Activated CD4-positive, alpha-beta T cell treated with anti-CD3 and anti-CD28 coated beads for 24 hours (primary cell): Measurements from ENCODE around the gene ZNF638.

Experiments
- DNase-seq, 2 donors: peaks; one replicate each; pipeline ENCODE4 v3.0.0-alpha.2; 2020; ENCODE audit warnings: low read depth in 2 of 2

The ZNF638 gene

DNA sequence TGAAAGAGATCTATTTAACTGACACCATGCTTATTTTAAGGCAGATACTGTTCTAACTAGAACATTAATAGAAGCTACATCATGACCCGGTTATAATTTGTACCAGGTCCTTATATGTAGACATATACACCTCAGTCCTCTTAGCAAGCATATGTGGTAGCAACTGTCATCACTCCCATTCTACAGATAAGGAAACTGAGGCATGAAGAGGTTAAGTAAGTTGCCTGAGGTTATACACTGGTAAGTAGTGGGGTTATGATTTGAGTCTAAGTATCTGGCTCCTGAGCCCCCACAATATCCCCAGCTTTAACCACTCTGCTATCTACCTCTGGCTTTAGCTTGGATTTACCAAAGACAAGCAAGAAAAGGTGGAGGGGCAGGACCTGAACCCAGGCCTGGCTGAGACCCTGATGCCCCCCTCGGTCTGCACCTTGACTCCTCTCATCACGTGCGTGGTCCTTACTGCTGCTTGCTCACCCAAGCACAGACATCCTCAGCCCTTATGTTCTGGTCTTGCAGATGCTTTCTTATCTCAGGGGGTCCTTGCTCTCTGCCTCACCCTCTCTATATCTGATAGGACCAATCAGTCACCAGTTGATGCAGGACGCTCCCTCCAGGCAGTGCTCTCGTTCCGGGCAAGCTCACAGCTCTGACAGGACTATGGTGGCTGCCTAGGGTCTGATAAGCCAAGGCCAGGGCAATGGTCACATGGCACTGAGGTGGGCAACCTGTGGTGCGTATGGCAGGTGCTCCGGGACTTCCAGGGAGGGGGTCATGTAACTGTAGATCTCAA lies 125.7 kb downstream of the ZNF638 start:
- DNase-seq = no peak

DNA sequence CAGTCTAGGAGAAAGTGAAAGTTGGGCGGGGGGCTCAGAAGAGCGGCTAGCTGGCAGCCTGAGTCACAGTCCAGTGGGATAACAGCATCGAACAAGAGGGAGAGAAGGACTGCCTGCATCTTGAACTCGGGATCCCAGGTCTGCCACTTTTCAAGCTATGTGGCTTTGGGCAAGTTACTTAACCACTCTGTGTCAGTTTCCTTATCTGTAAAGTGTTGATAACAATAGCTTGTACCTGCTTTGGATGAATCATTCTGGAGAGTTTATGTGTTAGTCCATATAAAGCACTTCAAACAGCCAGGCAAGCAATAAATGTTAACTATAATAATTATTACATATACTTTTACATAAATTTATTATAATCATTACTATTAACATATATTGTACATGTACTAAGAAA lies 126.3 kb downstream of the ZNF638 start:
- no peak for DNase-seq

DNA sequence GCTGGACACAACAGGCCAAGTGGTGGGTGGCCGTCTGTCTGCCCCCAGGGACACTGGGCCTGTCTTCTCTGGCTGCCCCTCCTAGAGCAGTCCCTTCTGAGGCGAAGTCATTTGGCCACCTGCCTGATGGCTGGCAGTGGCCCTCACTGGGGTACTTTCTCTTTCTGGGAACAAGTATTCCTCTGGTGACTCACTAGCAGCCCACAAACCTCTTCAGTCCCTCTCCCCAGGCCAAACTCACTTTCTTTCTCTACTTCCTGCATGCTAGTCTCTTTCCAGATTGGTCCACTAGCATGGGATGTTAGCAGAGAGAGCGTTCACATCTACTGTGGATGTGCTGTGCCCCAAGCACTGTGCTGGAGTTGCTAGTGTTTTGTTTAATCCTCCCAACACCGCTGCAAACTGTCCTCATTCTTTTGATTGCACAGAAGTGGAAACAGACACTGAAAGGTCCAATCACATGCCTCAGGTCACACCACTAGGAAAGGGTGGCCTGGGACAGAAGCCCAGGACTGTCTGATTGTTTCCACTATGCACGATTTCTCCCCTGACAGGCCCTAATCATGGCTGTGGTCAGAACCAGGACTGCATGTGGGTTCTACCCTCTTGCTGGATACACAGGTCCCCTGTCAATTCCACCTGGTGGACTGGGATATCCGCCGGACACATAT lies 127.0 kb downstream of the ZNF638 start:
- DNase-seq = no peak

DNA sequence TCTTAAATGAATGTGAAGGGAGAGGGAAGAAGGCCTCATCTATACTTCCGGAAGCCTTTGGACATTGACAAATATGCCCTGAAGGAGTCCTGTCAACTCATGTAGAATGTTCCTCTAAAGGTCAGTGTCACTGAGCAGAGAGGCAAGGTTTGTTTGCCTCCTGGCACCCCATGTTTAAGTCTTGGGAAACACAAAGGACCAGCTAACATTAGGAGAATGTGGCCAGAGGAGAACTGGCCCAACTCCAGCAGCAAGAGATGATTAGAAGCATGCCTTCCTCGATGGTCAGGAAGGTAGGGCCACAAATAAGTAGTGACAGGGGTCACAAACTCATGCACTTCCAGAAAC lies 127.5 kb downstream of the ZNF638 start:
- no peak for DNase-seq

DNA sequence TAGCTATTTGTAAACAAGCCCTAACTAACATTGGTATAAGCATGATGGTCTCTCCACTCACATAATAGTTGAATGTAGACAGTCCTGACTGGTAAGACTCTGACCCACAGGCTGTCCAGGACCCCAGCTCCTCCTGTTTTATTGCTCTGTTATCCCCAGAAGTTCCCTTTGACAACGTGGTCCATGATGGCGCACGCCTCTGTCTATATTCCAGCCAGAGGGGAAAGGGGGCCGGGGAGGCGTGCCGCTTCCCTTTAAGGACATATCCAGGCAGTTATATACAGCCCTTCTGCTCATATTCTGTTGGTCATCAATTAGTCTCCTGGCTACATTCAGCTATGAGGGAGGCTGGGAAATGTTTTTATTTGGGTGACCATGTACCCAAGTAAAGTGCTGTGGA lies 128.5 kb downstream of the ZNF638 start:
- DNase-seq = no peak

DNA sequence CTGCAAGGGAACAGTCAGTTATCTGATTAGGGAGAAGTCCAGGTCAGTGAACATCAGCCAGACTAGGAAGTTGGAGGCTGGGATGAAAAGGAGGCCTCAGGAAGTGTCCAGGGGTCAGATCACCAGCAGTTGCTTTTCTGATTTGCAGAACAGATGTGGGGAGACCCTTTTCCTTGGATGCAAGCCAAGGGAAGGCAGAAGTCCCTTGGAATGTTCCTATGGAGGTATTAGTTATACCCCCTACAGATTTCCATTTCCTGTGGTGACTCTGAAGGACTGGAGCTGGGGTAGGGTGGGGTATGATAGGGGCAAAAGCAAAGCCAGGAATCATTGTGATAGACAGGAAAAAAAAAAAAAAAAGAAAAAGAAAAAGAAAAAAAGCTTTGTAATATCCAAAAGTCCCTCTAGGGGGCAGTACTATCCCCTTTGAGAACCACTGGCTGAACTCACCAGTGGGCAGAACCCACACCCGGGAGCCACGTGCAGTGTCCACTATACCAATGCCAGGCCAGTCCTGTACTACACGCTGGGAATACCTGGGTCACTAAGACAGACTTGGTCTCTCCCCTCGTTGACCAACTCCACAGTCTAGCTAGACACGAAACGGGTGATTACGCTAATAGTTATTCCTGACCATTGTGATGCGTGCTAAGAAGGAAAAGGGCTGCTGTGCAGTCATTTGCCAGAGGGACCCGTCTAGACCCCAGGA lies 129.2 kb downstream of the ZNF638 start:
- DNase-seq = no peak

DNA sequence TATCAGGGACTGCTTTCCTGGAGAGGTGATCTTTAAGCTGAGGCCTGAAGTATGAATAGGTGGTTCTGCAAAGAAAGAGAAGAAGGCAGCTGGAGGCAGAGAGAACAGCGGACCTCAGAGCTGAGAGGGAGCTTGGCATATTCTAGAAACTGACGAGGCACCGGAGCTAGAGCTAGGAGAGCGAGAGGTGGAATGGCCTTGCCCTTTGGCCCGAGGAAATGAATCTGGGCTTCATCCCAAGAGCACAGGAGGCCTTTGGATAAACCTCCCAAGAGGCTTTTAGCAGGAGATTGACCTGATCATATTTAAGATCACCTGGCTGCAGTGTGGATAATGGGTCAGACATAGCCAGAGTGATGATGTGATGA lies 129.7 kb downstream of the ZNF638 start:
- DNase-seq = no peak

DNA sequence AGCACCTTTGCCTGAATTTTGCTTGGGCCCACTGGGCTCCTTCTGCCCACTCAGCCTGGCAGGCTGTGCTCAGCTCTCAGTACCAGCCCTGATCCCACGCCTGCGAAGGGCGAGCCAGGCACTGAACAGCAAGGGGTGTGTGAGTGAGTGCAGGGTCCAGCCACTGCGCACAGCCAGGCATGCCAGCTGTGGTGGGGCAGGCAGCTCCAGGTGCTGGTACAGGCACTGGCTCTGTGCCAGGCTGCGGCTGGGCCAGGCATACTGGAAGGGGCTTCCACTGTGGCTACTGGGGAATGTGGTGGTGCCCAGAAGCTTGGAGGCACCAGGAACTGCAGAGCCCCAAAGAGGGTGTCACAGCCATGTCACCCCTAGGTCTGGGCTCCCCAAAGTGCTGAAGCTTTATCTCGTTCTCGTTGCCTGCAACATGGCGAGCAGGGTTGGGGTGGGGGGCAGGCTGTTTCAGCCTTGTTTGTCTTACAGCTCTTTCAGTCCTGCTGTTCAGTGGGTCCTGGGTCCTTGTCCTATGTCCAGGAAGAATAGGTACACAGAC lies 130.5 kb downstream of the ZNF638 start:
- no peak for DNase-seq

DNA sequence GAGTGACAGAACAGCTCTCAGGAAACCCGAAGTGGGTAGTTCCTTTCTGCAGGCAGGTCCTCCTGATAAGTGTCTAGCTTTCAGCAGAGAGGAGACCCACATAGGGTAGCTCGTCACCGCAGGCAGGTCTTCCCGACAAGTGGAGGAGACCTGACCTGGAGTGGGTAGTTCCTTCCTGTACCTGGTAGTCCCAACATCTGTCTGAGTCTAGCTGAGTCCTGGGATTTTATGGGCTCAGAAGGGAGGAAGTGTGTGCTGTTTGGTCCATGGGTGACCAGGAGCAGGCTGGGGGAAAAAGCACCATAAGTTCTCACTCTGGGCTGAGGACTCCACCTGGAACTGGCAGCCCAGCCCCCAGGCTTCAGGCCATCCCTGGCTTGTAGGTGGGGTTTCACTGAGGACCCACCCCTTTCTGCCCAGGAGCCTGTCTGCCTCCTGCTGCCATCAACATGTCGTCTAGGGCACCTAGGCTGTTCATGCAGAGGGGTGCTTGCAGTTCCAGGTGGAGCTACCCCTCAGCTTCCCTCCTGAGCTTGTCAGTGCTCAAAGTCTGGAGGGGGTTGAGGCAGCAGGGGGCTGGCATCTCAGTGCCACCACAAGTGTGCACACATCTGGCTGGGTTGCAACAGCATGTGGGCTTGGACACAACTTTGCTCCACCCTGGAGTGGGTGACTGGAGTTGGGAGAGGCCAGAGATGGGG lies 131.2 kb downstream of the ZNF638 start:
- no peak for DNase-seq

DNA sequence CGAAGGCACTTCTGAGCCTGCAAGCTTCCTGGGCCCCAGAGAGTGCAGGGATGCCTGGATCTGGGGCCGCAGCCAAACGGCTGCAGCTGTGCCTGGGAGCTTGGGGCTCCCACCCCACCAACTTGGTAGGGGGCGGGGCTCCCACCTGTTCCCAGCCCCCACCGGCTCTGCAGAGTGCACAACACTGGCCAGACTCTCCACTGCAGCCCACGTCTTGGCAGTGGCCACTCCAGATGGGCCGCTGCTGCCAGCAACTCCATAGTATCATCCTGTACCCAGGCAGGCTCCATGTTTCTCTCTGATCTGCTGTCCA lies 131.7 kb downstream of the ZNF638 start:
- DNase-seq = no peak

DNA sequence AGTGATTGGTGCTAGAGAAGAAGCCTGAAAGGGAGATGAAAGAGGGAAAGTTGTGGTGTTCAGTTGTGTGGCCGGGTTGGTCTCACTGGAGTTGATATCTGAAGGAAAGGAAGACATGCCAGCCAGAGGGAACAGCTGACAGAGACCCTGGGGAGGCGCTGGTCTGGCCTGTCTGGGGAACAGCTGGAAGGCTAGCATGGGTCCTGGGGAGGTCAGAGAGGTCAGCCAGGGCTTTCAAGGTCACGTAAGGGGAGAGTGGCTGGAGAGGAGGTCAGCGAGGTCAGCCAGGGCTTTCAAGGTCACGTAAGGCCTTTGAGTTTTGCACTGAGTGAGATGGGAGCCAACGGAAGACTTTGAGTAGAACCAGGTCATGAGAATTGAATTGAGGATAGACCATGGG lies 132.8 kb downstream of the ZNF638 start:
- no peak for DNase-seq

DNA sequence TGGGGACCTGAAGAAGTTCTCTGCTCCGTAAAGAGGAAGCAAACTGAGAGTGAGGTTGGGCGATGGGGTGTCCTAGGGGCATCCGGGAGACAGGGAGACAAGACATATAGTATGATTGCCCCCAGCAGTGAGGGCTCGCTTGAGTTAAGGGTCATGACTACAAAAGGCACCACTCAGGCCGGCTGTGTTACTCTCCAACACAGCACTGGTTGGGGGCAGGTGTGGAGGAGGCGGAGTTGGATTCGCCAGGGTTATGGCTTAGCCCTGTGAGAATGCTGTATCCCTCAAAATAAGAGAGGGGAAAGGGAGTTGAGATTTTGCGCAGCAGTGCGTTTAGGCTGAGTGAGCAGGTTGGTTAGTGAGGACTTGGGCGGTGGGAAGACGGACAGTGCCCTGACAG lies 133.8 kb downstream of the ZNF638 start:
- DNase-seq = no peak

DNA sequence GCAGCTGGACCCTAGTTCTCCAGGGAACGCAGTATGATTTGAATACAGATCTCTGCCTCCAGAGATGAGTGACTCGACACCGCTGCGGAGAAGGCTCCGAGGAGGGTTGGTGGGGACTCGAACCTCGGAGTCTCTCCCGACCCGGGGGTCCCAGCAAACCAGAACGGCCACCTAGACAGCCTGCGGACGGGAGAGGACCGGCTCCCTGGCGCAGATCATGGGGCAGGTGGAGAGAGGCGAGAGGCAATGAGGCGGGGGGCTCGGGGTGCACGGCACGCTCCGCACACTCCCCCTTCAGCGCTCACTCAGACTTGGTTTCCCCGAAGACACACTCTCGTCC lies 134.3 kb downstream of the ZNF638 start:
- DNase-seq = no peak

DNA sequence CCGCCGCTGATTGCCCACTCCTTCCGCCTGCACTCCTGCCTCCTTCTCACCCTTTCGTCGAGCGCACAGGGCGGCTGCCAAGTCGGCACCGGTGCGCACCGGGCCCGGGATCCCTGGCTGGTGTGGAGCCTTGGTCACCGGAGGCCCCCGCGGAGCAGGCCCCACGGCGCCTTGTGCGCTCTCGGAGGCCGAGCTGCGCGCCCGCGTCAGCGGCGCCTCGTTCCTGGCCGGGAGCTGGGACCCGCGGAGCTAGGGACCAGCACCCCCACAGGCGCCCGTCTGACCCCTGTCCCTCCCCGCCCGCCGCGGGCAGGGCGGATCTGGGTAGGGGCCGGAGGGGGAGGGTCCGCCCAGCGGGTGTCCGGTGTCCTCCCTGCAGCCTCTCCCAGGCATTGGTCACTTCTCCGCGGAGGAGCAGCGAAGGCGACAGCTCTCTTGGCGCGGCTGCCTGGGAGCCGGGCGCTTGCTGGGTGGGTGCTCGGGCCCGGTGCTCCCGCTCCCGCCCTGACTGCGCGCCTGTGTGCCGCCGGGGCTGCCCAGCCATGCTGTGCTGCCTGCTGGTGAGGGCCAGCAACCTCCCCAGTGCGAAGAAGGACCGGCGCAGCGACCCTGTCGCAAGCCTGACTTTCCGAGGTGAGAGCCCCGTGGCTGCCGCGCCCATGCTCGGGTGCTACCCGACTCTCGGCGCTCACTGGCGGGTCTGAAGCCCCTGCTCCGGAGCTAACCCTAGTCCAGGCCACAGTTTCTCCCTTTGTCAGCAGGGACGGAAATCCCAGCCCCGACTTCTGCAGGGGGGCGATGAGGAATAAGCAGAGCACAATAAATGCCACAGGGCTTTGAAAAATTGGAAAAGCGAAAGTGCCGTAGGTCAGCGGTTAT lies 135.0 kb downstream of the ZNF638 start:
- DNase-seq = no peak

DNA sequence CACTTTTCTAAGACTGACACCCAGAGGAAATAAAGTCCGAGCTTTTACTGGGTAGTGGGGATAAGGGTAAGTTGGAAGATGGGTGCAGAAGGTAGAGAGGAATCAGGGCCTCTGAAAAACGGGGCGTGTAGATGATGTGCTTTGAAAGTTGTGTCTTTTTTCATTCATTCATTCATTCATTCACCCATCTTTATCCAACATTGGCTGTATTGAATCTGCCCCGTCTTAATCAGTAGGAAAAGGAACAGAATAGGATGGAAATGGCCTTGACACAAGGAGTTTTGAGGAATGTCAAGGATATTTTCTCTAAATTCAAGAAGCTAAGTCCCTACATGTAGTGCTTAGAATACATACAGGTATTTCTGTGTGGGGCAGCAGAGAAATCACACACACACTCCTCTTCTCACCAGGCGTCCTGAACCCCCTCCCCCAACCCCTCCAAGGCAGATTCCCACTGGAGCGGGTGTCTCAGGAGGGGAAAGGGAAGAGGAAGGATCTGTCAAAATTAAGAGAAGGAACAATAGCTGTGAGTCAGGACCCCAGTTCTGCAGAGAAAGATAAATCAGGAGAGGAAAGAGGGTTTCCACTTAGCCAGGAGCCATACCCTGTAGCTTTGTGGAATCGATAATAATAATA lies 135.7 kb downstream of the ZNF638 start:
- DNase-seq = no peak

DNA sequence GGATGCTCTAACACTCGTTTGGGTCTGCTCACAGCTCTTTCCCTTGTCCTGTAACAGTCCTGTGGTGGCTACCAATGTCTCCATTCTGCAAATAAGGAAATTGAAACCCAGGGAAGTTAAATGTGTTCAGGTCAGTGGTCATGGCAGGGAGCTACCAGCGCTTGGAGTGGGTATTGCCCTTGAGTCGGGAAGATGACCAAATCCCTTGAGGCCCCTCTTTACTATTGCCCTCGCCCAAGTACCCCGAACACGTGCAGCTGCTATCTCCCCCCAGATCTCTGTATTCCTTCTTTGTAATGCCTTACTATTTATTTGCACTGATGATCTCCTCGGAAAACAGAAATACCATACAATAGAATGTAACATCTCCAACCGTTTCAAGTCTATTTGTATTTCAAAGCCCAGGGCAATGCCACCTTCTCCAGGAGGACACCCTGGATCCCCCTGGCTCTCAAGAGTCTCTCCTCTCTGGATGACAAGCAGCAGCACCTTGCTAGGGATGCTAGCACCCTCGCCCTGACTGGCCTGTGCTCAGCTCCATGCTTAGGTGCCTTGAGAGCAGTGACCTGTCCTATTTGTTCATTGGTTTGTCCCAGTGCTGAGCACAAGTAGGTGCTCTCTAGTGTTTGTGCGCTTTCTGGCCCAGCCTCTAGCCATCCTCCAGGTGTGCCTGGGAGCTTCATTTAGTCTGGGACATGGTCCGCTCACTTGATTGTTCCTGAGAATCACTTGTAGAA lies 136.9 kb downstream of the ZNF638 start:
- no peak for DNase-seq

DNA sequence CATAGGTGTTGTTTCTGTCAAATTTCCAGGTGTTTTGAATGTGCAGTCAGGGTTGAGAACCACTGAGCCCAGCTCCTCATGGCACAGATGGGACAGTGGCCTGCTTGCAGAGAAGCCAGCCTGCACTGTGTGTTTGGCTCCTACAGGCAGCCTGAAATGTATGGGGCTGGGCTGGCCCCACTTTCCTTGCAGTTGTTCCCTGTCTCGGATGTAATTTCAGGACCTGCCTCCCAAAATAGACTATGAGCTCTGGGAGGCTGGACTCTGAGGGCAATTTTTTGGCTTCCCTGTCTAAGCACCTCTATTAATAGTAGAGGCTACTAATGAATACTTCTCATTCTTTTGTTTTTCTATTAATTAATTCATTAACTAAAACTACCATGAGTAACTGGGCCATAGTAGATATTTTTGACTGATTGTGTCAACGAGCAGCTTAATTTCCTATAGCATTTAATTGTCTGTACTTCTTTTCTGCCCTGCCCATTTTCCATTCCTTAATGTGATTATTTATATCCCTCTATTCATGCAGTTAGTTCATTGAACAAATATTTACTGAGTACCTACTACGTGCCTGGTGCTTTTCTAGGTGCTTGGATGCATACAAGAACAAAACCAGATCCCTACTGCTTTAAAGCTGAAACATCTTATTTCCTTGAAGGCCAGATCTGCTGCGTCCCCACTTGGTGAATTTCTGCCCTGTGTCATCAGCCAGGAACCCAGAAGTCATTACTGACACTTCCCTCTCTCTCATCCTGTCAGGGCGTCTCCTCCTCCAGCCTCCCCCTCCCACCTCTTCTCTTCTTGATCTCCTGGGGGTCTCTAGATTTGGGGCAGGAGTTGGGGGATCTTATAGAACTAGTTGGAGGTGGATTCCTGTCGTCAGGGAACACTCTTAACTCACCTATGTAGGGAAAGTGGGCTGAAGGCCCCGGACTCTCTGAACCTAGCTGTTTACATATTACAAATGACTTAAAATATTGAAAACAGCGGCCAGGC lies 138.1 kb downstream of the ZNF638 start:
- DNase-seq = no peak

DNA sequence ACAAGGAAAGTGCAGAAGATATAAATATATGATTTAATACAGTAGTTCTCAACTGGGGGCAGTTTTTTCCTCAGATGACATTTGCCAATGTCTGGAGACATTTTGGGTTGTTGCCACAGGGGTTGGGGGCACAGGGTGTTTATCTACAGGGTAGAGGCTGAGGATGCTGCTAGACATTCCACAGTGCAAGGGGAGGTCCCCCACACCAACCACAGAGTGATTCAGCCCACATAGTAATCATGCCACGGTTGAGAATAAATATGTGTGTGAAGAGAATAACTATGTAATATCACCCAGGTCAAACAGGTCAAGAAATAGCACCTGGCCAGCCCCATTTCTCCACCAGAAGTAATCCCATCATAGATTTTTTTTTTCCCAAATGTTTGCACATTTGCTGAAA lies 139.7 kb downstream of the ZNF638 start:
- no peak for DNase-seq

DNA sequence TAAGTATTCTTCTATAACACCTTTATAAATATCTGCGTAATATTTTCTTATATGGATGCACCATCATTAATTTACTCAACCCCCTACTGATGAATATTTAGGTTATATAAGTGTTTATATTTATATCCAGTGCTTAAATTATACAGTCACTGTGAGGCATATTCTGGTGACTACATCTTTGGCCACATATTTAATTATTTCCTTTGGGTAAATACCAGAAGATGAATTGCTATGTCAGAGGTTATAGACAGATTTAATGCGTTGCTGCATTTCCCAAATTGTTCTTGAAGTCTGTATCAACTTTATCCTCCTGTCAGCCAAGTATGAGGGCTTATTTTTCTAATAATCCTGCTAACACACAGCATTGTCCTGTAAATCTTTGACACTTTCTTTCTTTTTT lies 140.4 kb downstream of the ZNF638 start:
- no peak for DNase-seq
